ENCODE measurements around the gene CDH6.

The CDH6 gene

DNA sequence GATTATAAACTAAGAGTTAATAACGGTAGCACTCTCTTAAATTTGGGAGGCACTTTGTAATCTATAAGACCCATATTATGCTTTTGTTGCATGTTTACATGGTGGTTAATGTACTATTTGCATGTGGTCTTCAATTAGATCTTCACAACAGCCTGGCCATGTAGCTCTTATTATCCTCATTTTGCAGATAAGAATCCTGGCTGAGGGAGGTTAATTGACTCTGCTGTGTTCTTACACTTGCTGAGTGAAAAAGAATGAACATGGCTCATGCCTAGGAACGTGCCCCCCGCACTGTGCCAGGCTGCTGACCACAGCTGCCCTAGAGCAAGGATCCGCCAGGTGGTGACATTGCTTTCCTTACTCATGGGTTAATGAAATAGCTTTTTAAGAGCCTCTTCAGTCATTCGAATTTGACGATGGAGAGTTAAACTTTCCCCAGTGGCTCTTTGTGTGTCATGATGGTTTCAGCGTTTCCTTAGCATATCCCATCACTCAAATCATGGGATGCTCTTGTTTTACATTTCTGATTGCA is 97.9 kb downstream of the CDH6 start:
- Histone ChIP-seq H3K27me3 (ENCODE audit: insufficient read depth, low read length) (no peaks in the 10 kb centered on the region), H3K4me3 (ENCODE audit: low read length) (no peak overlapping the region), H3K9ac (ENCODE audit: low read depth, low read length) (no peak overlapping the region), H3K36me3 (ENCODE audit: insufficient read depth, low read depth, low read length) (no peaks in the 10 kb centered on the region; the same call in 1 of the 2 replicates), H3K9me3 (ENCODE audit: insufficient read depth, low read depth, low read length) (no peaks in the 10 kb centered on the region), H3K27ac (ENCODE audit: low read length) (no peak overlapping the region), H3K4me1 (ENCODE audit: insufficient read depth, low read length) (0 out of 2 replicates have a peak, but pooled peaks cover 6% of the 10 kb centered on the region)

DNA sequence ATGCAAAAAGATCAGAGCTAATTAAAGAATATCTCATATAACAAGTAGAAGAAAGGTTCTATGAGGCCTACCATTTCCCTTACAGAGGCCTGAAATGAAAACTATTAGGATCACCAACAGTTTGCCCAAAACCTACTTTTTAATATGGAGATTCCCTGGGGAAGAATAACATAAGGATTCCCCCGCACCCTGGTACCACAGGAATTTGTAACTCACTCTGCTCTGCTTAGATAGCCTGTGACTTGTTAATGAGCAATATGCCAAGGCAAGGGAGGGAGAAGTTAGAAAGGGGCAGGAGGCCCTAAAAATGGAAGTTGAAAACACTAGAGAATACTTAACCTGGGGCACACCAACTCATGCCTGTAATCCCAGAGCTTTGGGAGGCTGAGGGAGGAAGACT is 107.0 kb downstream of the CDH6 start:
- H3K4me1 ChIP-seq (ENCODE audit: insufficient read depth, low read length), result no peaks in the 10 kb centered on the region
- no peak overlapping the region for H3K4me3 ChIP-seq (ENCODE audit: low read length)
- no peak overlapping the region for H3K27ac ChIP-seq (ENCODE audit: low read length)
- no peaks in the 10 kb centered on the region for H3K9me3 ChIP-seq (ENCODE audit: insufficient read depth, low read depth, low read length)
- no peak overlapping the region for H3K9ac ChIP-seq (ENCODE audit: low read depth, low read length)
- H3K27me3 ChIP-seq (ENCODE audit: insufficient read depth, low read length), result no peaks in the 10 kb centered on the region
- H3K36me3 ChIP-seq (ENCODE audit: insufficient read depth, low read depth, low read length), result peaks cover 3% of the 10 kb centered on the region; the same call in 1 of the 2 replicates

DNA sequence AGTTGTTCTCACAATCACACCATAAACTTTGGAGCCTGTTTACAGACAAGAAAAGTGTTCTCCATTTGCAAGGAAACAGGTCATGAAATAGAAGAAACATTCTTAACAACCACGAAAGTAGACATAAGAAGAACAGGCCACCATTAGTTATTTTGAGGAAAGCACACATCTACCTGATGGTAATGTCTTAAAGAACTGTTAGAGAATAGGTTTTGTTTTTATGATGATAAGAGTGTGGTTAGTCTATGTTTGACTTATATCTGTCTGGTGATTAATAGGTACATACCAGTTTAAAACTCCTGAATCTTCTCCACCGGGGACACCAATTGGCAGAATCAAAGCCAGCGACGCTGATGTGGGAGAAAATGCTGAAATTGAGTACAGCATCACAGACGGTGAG is 108.3 kb downstream of the CDH6 start:
- no peak overlapping the region for H3K9ac ChIP-seq (ENCODE audit: low read depth, low read length)
- no peak overlapping the region for H3K27ac ChIP-seq (ENCODE audit: low read length)
- H3K27me3 ChIP-seq (ENCODE audit: insufficient read depth, low read length), result no peaks in the 10 kb centered on the region
- no peaks in the 10 kb centered on the region for H3K4me1 ChIP-seq (ENCODE audit: insufficient read depth, low read length)
- peaks cover 3% of the 10 kb centered on the region; the same call in 1 of the 2 replicates for H3K36me3 ChIP-seq (ENCODE audit: insufficient read depth, low read depth, low read length)
- H3K4me3 ChIP-seq (ENCODE audit: low read length), result no peak overlapping the region
- no peaks in the 10 kb centered on the region for H3K9me3 ChIP-seq (ENCODE audit: insufficient read depth, low read depth, low read length)

DNA sequence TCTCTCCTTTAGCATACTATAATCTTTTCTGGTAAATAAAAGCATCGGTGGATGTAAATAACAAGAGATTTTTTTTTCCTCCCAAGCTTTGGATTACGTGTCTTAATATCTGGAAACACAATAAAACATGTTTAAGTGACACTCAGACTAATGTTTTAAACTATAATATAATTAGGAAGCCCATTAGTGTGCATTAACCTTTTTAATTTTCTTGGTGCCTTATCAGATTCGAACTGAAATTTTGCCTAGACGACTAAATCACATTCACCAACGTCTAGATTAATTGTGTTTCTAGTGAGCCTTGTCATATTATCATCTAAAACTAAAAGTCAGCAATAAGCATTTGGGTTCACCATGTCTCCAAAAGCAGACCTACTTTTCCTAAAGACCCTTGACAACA is 110.2 kb downstream of the CDH6 start:
- Histone ChIP-seq H3K27me3 (ENCODE audit: insufficient read depth, low read length) (no peaks in the 10 kb centered on the region), H3K36me3 (ENCODE audit: insufficient read depth, low read depth, low read length) (no peaks in the 10 kb centered on the region; the same call in 1 of the 2 replicates), H3K9me3 (ENCODE audit: insufficient read depth, low read depth, low read length) (no peaks in the 10 kb centered on the region), H3K4me3 (ENCODE audit: low read length) (no peak overlapping the region), H3K27ac (ENCODE audit: low read length) (no peak overlapping the region), H3K4me1 (ENCODE audit: insufficient read depth, low read length) (no peaks in the 10 kb centered on the region), H3K9ac (ENCODE audit: low read depth, low read length) (no peak overlapping the region)

DNA sequence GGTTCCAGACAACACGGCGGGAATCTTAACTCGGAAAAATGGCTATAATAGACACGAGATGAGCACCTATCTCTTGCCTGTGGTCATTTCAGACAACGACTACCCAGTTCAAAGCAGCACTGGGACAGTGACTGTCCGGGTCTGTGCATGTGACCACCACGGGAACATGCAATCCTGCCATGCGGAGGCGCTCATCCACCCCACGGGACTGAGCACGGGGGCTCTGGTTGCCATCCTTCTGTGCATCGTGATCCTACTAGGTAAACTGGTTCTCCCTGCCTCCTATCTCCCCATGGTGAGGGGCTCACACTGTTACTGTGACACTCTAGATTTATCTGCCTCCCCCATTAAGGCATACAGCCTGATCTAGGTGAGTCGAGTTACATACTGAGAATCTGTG is 124.2 kb downstream of the CDH6 start:
- Histone ChIP-seq H3K4me1 (ENCODE audit: insufficient read depth, low read length) (no peaks in the 10 kb centered on the region), H3K9me3 (ENCODE audit: insufficient read depth, low read depth, low read length) (no peaks in the 10 kb centered on the region), H3K27me3 (ENCODE audit: insufficient read depth, low read length) (no peaks in the 10 kb centered on the region), H3K27ac (ENCODE audit: low read length) (no peak overlapping the region), H3K4me3 (ENCODE audit: low read length) (no peak overlapping the region), H3K9ac (ENCODE audit: low read depth, low read length) (no peak overlapping the region), H3K36me3 (ENCODE audit: insufficient read depth, low read depth, low read length) (no peaks in the 10 kb centered on the region)

DNA sequence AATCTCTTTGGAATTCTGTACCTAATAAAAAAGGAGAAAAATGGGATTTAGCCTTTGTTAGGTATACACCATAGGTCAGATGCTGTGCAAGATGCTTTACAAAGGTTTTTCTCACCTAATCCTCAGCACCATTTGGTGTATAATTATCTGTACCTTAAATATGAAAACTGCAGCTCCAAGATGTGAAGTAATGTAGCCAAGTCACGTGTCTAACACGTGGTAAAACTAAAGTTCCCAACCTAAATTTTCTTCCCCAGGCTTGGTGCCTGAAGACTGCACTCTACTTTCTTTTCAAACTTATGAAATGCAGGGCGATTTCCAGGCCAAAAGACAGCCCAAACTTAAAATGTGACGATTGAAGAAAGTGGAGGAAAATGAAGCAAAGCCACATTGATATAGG is 125.8 kb downstream of the CDH6 start:
- H3K4me1 ChIP-seq (ENCODE audit: insufficient read depth, low read length), result no peaks in the 10 kb centered on the region
- no peaks in the 10 kb centered on the region for H3K27me3 ChIP-seq (ENCODE audit: insufficient read depth, low read length)
- no peaks in the 10 kb centered on the region for H3K9me3 ChIP-seq (ENCODE audit: insufficient read depth, low read depth, low read length)
- no peaks in the 10 kb centered on the region for H3K36me3 ChIP-seq (ENCODE audit: insufficient read depth, low read depth, low read length)
- no peak overlapping the region for H3K9ac ChIP-seq (ENCODE audit: low read depth, low read length)
- no peak overlapping the region for H3K27ac ChIP-seq (ENCODE audit: low read length)
- no peak overlapping the region for H3K4me3 ChIP-seq (ENCODE audit: low read length)

DNA sequence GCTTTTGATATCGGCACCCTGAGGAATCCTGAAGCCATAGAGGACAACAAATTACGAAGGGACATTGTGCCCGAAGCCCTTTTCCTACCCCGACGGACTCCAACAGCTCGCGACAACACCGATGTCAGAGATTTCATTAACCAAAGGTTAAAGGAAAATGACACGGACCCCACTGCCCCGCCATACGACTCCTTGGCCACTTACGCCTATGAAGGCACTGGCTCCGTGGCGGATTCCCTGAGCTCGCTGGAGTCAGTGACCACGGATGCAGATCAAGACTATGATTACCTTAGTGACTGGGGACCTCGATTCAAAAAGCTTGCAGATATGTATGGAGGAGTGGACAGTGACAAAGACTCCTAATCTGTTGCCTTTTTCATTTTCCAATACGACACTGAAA is 129.5 kb downstream of the CDH6 start:
- H3K4me1 ChIP-seq (ENCODE audit: insufficient read depth, low read length), result no peaks in the 10 kb centered on the region
- no peak overlapping the region for H3K4me3 ChIP-seq (ENCODE audit: low read length)
- H3K9me3 ChIP-seq (ENCODE audit: insufficient read depth, low read depth, low read length), result no peaks in the 10 kb centered on the region
- H3K27me3 ChIP-seq (ENCODE audit: insufficient read depth, low read length), result no peaks in the 10 kb centered on the region
- H3K27ac ChIP-seq (ENCODE audit: low read length), result no peak overlapping the region
- no peak overlapping the region for H3K9ac ChIP-seq (ENCODE audit: low read depth, low read length)
- no peaks in the 10 kb centered on the region for H3K36me3 ChIP-seq (ENCODE audit: insufficient read depth, low read depth, low read length)

DNA sequence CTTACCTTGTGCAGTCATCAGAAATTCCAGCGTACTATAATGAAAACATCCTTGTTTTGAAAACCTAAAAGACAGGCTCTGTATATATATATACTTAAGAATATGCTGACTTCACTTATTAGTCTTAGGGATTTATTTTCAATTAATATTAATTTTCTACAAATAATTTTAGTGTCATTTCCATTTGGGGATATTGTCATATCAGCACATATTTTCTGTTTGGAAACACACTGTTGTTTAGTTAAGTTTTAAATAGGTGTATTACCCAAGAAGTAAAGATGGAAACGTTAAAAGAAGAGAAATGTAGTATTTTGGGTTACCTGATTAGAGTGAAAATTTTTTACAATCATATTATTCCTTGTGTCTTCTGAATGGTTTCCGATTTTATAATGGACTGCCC is 131.4 kb downstream of the CDH6 start:
- no peaks in the 10 kb centered on the region for H3K4me1 ChIP-seq (ENCODE audit: insufficient read depth, low read length)
- no peak overlapping the region for H3K4me3 ChIP-seq (ENCODE audit: low read length)
- no peaks in the 10 kb centered on the region for H3K36me3 ChIP-seq (ENCODE audit: insufficient read depth, low read depth, low read length)
- no peaks in the 10 kb centered on the region for H3K9me3 ChIP-seq (ENCODE audit: insufficient read depth, low read depth, low read length)
- no peak overlapping the region for H3K9ac ChIP-seq (ENCODE audit: low read depth, low read length)
- H3K27ac ChIP-seq (ENCODE audit: low read length), result no peak overlapping the region
- no peaks in the 10 kb centered on the region for H3K27me3 ChIP-seq (ENCODE audit: insufficient read depth, low read length)

DNA sequence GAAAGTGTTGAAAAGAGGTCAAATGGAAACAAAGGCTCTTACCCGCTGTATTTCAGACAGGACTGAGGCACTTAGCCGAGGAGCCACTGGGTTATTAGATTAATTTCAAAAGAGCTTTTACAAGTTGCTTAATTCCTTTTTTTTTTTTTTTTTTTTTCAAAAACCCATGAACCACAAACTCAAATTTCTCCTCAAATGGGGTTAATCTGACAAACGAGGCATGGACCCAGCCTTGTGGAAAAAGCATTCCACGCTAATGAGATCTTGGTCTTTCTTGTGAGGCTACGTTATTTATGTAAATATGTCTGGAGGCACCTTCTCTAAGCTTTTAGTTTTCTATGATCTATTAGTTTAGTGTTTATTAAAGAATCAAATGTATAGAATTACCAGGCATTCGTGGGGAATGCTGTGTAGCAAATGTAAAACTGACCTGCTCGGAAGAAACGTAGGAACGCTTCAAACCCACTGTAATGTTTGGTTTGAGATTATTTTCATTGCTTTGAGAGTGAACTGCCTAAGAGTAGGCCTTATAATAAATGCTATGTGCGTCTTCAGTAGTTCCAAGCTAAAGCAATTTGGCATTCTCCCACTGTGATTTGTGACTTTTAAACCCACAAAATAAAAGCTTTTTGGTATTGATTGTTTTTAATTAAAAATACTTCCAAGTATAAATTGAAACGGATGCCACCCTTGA is 134.7 kb downstream of the CDH6 start:
- Histone ChIP-seq H3K27ac (ENCODE audit: low read length) (no peak overlapping the region), H3K9me3 (ENCODE audit: insufficient read depth, low read depth, low read length) (no peaks in the 10 kb centered on the region), H3K27me3 (ENCODE audit: insufficient read depth, low read length) (no peaks in the 10 kb centered on the region), H3K4me3 (ENCODE audit: low read length) (no peak overlapping the region), H3K36me3 (ENCODE audit: insufficient read depth, low read depth, low read length) (no peaks in the 10 kb centered on the region), H3K4me1 (ENCODE audit: insufficient read depth, low read length) (no peaks in the 10 kb centered on the region), H3K9ac (ENCODE audit: low read depth, low read length) (no peak overlapping the region)

DNA sequence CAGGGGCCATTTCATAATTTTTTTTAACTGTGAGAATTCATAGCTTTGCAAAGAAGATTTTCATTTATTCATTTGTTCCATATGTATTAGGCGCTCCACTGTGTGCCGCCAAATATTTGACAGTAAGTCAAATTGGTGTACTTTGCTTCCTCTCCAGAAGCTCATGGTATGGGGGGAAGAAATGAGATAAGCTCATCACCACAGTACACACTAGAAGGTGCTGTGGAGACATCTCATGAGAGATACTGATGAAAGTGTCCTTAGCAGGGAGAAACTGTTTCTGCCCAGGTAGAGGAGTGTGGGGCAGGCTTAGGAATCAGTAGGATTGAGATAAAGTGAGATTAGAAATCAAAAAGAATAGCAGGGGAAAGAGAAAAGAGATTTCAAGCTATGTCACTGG is 136.2 kb downstream of the CDH6 start:
- no peaks in the 10 kb centered on the region for H3K36me3 ChIP-seq (ENCODE audit: insufficient read depth, low read depth, low read length)
- no peaks in the 10 kb centered on the region for H3K9me3 ChIP-seq (ENCODE audit: insufficient read depth, low read depth, low read length)
- H3K4me1 ChIP-seq (ENCODE audit: insufficient read depth, low read length), result no peaks in the 10 kb centered on the region
- H3K27me3 ChIP-seq (ENCODE audit: insufficient read depth, low read length), result no peaks in the 10 kb centered on the region
- H3K27ac ChIP-seq (ENCODE audit: low read length), result no peak overlapping the region
- no peak overlapping the region for H3K4me3 ChIP-seq (ENCODE audit: low read length)
- no peak overlapping the region for H3K9ac ChIP-seq (ENCODE audit: low read depth, low read length)

DNA sequence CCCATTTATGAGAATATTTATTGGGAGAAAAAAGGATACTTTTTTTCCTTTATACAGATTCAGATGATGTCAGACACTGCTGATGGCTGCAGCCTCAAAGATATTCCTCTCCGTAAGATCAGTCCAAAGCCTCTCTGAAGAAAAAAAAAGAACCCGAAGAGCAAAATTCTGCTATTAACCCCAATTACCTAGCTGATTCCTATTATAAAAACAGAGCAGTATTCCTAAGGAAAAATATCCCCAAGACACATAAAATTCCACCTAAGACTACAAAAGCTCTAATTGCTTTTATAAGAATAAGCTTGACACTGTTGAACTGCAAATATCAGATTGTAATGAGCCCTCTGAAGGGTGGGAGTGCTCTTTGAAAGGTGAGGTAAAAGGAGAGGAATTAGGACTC is 138.7 kb downstream of the CDH6 start:
- Histone ChIP-seq H3K9me3 (ENCODE audit: insufficient read depth, low read depth, low read length) (no peaks in the 10 kb centered on the region), H3K27me3 (ENCODE audit: insufficient read depth, low read length) (no peaks in the 10 kb centered on the region), H3K27ac (ENCODE audit: low read length) (no peak overlapping the region), H3K4me1 (ENCODE audit: insufficient read depth, low read length) (no peaks in the 10 kb centered on the region), H3K4me3 (ENCODE audit: low read length) (no peak overlapping the region), H3K36me3 (ENCODE audit: insufficient read depth, low read depth, low read length) (no peaks in the 10 kb centered on the region), H3K9ac (ENCODE audit: low read depth, low read length) (no peak overlapping the region)

DNA sequence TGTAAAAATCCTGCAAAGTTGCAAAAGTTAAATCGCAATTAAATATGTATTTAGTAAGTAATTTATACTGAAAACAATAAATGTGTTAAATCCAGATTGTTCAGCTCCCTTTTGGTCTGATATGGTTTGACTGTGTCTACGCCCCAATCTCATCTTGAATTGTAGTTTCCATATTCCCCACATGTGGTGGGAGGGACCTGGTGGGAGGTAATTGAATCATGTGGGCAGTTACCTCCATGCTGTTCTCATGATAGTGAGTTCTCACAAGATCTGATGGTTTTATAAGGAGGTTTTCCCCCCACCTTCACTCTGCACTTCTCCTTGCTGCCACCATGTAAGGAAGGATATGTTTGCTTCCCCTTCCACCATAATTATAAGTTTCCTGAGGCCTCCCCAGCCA is 140.0 kb downstream of the CDH6 start:
- H3K4me3 ChIP-seq (ENCODE audit: low read length), result no peak overlapping the region
- H3K27me3 ChIP-seq (ENCODE audit: insufficient read depth, low read length), result no peaks in the 10 kb centered on the region
- no peak overlapping the region for H3K9ac ChIP-seq (ENCODE audit: low read depth, low read length)
- H3K9me3 ChIP-seq (ENCODE audit: insufficient read depth, low read depth, low read length), result no peaks in the 10 kb centered on the region
- H3K27ac ChIP-seq (ENCODE audit: low read length), result no peak overlapping the region
- H3K4me1 ChIP-seq (ENCODE audit: insufficient read depth, low read length), result no peaks in the 10 kb centered on the region
- H3K36me3 ChIP-seq (ENCODE audit: insufficient read depth, low read depth, low read length), result no peaks in the 10 kb centered on the region
